Measurements from ENCODE around the gene FAM222A. TPM values are rescaled to one million over a fixed set of nuclear protein-coding genes. Genes with fewer than 3 reads are reported as not detected.

Gene FAM222A
- total RNA-seq, 1 experiment from 2014 or later: 5.5 TPM

DNA sequence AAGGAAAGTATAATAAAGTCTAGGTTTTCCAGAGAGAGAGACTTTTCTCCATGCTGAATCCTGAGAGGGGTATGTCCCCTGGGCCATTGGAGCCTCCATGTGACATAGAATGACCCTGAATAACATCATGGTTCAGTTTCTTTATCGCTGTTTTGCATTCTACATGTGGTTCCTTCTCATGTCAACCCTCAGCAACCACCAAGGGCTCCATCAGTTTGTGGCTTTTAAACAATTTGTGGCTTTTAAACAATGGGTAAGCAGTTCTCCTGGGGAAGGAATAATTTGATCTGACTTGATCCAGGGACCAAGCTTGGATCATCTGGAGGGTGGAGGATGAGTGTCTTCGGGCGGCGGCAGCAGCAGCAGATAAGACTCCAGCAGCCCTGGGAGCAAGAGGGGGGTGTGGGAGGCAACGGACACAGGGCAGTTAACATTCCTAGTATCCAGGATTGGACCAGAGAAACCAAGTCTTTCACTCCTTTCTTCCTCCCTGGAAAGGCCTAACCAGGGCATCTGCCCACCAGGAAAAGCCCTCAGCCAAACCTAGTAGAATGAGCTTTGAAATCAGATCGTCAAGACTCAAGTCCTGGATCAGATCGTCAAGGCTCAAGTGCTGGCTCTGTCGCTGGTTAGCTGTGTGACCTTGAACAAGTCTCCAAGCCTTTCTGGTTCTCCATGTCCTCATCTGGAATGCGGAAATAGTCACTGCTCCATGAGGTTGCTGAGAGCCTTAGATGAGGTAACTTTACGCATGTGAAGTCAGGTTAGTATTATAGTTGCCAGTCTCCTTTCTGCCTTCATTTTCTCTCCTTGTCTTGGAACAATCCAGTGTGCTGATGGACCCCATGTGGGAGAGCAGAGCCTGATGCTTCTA is 27.8 kb upstream of the FAM222A start:
- Histone ChIP-seq H3K4me1 (ENCODE audit: insufficient read depth, low read length, poor library complexity, severe bottlenecking) (no peaks in the 10 kb centered on the region), H3K27me3 (replicated peaks; ENCODE audit: insufficient read depth, low read depth, low read length, poor library complexity) (no peaks in the 10 kb centered on the region), H3K9me3 (ENCODE audit: low read depth, low read length, poor library complexity, severe bottlenecking) (no peaks in the 10 kb centered on the region), H3K36me3 (ENCODE audit: insufficient read depth, low read length, poor library complexity, severe bottlenecking) (no peaks in the 10 kb centered on the region), H3K4me3 (ENCODE audit: low read depth, low read length, poor library complexity, severe bottlenecking) (no peak overlapping the region), H3K27ac (ENCODE audit: low read depth, low read length, poor library complexity, severe bottlenecking) (no peak overlapping the region)
- POLR2A ChIA-PET (ENCODE audit: low non-redundant PET): no interaction called here
- CTCF ChIA-PET: no interaction called here
- intact Hi-C loops (cut with micrococcal nuclease; ENCODE audit: unreplicated experiment): no loop called here
- TF ChIP-seq CTCF (conservative IDR thresholded peaks at IDR 0.05; ENCODE audit: low read depth, low read length) (no peak), EZH2 (IDR thresholded peaks at IDR 0.05; ENCODE audit: borderline replicate concordance, low read depth, low read length, poor library complexity, severe bottlenecking) (no peak)
- no peak for DNase-seq (ENCODE audit: low spot score)
- no TSS peak for BruUV-seq (replicated peaks)

- Histone ChIP-seq H3K36me3 (ENCODE audit: insufficient read depth, low read length, poor library complexity, severe bottlenecking) (no peaks in the 10 kb centered on the region), H3K9me3 (ENCODE audit: low read depth, low read length, poor library complexity, severe bottlenecking) (no peaks in the 10 kb centered on the region), H3K27ac (ENCODE audit: low read depth, low read length, poor library complexity, severe bottlenecking) (no peak overlapping the region), H3K4me3 (ENCODE audit: low read depth, low read length, poor library complexity, severe bottlenecking) (no peak overlapping the region), H3K27me3 (replicated peaks; ENCODE audit: insufficient read depth, low read depth, low read length, poor library complexity) (no peaks in the 10 kb centered on the region), H3K4me1 (ENCODE audit: insufficient read depth, low read length, poor library complexity, severe bottlenecking) (no peaks in the 10 kb centered on the region)
- BruUV-seq (replicated peaks): no TSS peak
- POLR2A ChIA-PET (ENCODE audit: low non-redundant PET): no interaction called here
- DNase-seq (ENCODE audit: low spot score): no peak
- intact Hi-C loops (cut with micrococcal nuclease; ENCODE audit: unreplicated experiment): no loop called here
- CTCF ChIA-PET: interaction anchor here (0.6 kb wide), 1 partner anchor 301 kb away, joined by 4 read pairs; no protein-coding TSS in a partner anchor
- TF ChIP-seq CTCF (conservative IDR thresholded peaks at IDR 0.05; ENCODE audit: low read depth, low read length) (no peak), EZH2 (IDR thresholded peaks at IDR 0.05; ENCODE audit: borderline replicate concordance, low read depth, low read length, poor library complexity, severe bottlenecking) (no peak)
These were observed 27.1 kb upstream of the FAM222A start for GRCh38 chr12:109686523-109686922.

DNA sequence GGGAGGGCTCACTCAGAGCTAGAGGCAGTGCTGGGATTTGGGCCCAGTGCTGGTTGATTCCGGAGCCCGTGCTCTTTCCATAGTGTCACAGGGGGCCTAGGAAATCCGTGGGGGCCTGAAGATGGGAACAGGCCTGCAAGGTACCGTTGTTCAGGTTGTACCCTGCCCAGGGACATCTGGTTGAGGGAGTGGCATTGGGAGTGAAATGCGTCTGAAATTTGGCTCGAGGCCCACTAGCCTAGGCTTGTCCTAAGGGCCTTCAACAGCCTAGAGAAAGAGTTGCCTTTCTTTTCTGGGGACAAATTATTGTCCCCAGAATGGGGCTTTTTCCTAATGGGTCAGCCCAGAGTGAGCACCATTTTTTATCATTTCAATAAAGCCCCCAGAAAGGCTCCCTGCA is 26.4 kb upstream of the FAM222A start:
- ChIA-PET POLR2A (ENCODE audit: low non-redundant PET) (no interaction called here), CTCF (no interaction called here)
- BruUV-seq (replicated peaks): no TSS peak
- TF ChIP-seq EZH2 (IDR thresholded peaks at IDR 0.05; ENCODE audit: borderline replicate concordance, low read depth, low read length, poor library complexity, severe bottlenecking): no peak
- TF ChIP-seq CTCF (conservative IDR thresholded peaks at IDR 0.05; ENCODE audit: low read depth, low read length): no peak
- Histone ChIP-seq H3K9me3 (ENCODE audit: low read depth, low read length, poor library complexity, severe bottlenecking) (no peaks in the 10 kb centered on the region), H3K27ac (ENCODE audit: low read depth, low read length, poor library complexity, severe bottlenecking) (no peak overlapping the region), H3K4me3 (ENCODE audit: low read depth, low read length, poor library complexity, severe bottlenecking) (no peak overlapping the region), H3K36me3 (ENCODE audit: insufficient read depth, low read length, poor library complexity, severe bottlenecking) (no peaks in the 10 kb centered on the region), H3K4me1 (ENCODE audit: insufficient read depth, low read length, poor library complexity, severe bottlenecking) (no peaks in the 10 kb centered on the region), H3K27me3 (replicated peaks; ENCODE audit: insufficient read depth, low read depth, low read length, poor library complexity) (no peaks in the 10 kb centered on the region)
- intact Hi-C loops (cut with micrococcal nuclease; ENCODE audit: unreplicated experiment): no loop called here
- no peak for DNase-seq (ENCODE audit: low spot score)
